Measurements from ENCODE around the gene METAP2.

METAP2 gene

GRCh38 chr12:95548056-95548538, 74.1 kb downstream of the METAP2 start (continued):
- TF ChIP-seq PATZ1 (tag by site-specific recombination; IDR thresholded peaks at IDR 0.05) (no peak; the same call in 1 of the 2 replicates), ZNF707 (tag by site-specific recombination; IDR thresholded peaks at IDR 0.05) (no peak), ZNF560 (tag by site-specific recombination; IDR thresholded peaks at IDR 0.05; ENCODE audit: borderline replicate concordance) (no peak), HOXC10 (CRISPR knock-in tag; IDR thresholded peaks at IDR 0.05) (no peak), ZSCAN16 (tag by site-specific recombination; IDR thresholded peaks at IDR 0.05) (no peak), ZBTB1 (tag by site-specific recombination; IDR thresholded peaks at IDR 0.05) (no peak), ZNF311 (tag by site-specific recombination; IDR thresholded peaks at IDR 0.05; ENCODE audit: borderline replicate concordance) (no peak), ZNF23 (tag by site-specific recombination; IDR thresholded peaks at IDR 0.05; ENCODE audit: borderline replicate concordance) (no peak), OSR2 (tag by site-specific recombination; IDR thresholded peaks at IDR 0.05) (no peak), ZNF658 (tag by site-specific recombination; IDR thresholded peaks at IDR 0.05) (no peak), PRDM6 (tag by site-specific recombination; IDR thresholded peaks at IDR 0.05) (no peak), ELK4 (IDR thresholded peaks at IDR 0.05; ENCODE audit: borderline replicate concordance, low read depth, low read length) (no peak), ZEB2 (tag by site-specific recombination; IDR thresholded peaks at IDR 0.05) (peak; percentile 87), ZNF785 (tag by site-specific recombination; IDR thresholded peaks at IDR 0.05) (no peak), ZNF138 (tag by site-specific recombination; IDR thresholded peaks at IDR 0.05; ENCODE audit: borderline replicate concordance) (no peak), ZNF266 (tag by site-specific recombination; IDR thresholded peaks at IDR 0.05; ENCODE audit: low read depth) (no peak), SALL2 (tag by site-specific recombination; IDR thresholded peaks at IDR 0.05; ENCODE audit: borderline replicate concordance) (no peak), YY1 (tag by site-specific recombination; IDR thresholded peaks at IDR 0.05) (no peak), ZNF561 (tag by site-specific recombination; IDR thresholded peaks at IDR 0.05; ENCODE audit: borderline replicate concordance) (no peak), ZXDB (tag by site-specific recombination; IDR thresholded peaks at IDR 0.05) (no peak), INSM2 (tag by site-specific recombination; IDR thresholded peaks at IDR 0.05) (0 out of 2 replicates have a peak, but pooled peaks have one; percentile 24), ZNF221 (tag by site-specific recombination; IDR thresholded peaks at IDR 0.05; ENCODE audit: borderline replicate concordance) (no peak), ZNF701 (tag by site-specific recombination; IDR thresholded peaks at IDR 0.05) (no peak), TCF7L2 (IDR thresholded peaks at IDR 0.05; ENCODE audit: borderline replicate concordance, low read depth, low read length) (no peak), ZNF670 (tag by site-specific recombination; IDR thresholded peaks at IDR 0.05; ENCODE audit: low read depth) (no peak), ZNF223 (tag by site-specific recombination; IDR thresholded peaks at IDR 0.05) (no peak)
- TF ChIP-seq, protein P1, sequence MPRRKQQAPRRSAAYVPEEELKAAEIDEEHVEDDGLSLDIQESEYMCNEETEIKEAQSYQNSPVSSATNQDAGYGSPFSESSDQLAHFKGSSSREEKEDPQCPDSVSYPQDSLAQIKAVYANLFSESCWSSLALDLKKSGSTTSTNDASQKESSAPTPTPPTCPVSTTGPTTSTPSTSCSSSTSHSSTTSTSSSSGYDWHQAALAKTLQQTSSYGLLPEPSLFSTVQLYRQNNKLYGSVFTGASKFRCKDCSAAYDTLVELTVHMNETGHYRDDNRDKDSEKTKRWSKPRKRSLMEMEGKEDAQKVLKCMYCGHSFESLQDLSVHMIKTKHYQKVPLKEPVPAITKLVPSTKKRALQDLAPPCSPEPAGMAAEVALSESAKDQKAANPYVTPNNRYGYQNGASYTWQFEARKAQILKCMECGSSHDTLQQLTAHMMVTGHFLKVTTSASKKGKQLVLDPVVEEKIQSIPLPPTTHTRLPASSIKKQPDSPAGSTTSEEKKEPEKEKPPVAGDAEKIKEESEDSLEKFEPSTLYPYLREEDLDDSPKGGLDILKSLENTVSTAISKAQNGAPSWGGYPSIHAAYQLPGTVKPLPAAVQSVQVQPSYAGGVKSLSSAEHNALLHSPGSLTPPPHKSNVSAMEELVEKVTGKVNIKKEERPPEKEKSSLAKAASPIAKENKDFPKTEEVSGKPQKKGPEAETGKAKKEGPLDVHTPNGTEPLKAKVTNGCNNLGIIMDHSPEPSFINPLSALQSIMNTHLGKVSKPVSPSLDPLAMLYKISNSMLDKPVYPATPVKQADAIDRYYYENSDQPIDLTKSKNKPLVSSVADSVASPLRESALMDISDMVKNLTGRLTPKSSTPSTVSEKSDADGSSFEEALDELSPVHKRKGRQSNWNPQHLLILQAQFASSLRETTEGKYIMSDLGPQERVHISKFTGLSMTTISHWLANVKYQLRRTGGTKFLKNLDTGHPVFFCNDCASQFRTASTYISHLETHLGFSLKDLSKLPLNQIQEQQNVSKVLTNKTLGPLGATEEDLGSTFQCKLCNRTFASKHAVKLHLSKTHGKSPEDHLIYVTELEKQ (tag by site-specific recombination; IDR thresholded peaks at IDR 0.05; ENCODE audit: borderline replicate concordance), result no peak
- TF ChIP-seq, protein P2, sequence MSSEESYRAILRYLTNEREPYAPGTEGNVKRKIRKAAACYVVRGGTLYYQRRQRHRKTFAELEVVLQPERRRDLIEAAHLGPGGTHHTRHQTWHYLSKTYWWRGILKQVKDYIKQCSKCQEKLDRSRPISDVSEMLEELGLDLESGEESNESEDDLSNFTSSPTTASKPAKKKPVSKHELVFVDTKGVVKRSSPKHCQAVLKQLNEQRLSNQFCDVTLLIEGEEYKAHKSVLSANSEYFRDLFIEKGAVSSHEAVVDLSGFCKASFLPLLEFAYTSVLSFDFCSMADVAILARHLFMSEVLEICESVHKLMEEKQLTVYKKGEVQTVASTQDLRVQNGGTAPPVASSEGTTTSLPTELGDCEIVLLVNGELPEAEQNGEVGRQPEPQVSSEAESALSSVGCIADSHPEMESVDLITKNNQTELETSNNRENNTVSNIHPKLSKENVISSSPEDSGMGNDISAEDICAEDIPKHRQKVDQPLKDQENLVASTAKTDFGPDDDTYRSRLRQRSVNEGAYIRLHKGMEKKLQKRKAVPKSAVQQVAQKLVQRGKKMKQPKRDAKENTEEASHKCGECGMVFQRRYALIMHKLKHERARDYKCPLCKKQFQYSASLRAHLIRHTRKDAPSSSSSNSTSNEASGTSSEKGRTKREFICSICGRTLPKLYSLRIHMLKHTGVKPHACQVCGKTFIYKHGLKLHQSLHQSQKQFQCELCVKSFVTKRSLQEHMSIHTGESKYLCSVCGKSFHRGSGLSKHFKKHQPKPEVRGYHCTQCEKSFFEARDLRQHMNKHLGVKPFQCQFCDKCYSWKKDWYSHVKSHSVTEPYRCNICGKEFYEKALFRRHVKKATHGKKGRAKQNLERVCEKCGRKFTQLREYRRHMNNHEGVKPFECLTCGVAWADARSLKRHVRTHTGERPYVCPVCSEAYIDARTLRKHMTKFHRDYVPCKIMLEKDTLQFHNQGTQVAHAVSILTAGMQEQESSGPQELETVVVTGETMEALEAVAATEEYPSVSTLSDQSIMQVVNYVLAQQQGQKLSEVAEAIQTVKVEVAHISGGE (tag by site-specific recombination; conservative IDR thresholded peaks at IDR 0.05; ENCODE audit: low read depth), result no peak

Data from HEK293 (cell line).